HCT116 (cell line): Measurements from ENCODE around the gene GLIPR1. TPM values are rescaled to one million over a fixed set of nuclear protein-coding genes. Genes with fewer than 3 reads are reported as not detected.

Experiments
- ATAC-seq: fragments of 200-7000 bp; cut with Tn5 transposase; 2 replicates; pipeline ENCODE4 v1.9.1; 2020; ENCODE audit warnings: mild to moderate bottlenecking, moderate library complexity
- BruUV-seq: library from RNA; stranded (reverse); fragments of 400-500 nt; replicated peaks from 2 replicates; lab custom pipeline; 2021; lab: Mats Ljungman, UMichigan
- CTCF ChIA-PET: fragments of 300-600 bp; sonication (Branson Sonifier 250); formaldehyde crosslinking; loops from one replicate; lab custom pipeline; 2021; ENCODE audit warnings: antibody characterized with exemption; lab: Charles Lee
- POLR2A ChIA-PET: fragments of 300-600, 350-600 bp; sonication (Branson Sonifier 250); formaldehyde crosslinking; loops from one replicate; lab custom pipeline; 2021; ENCODE audit warnings: antibody characterized with exemption; lab: Charles Lee
- RAD21 ChIA-PET, 2 experiments: fragments of 300-600 bp; sonication (Branson Sonifier 250); formaldehyde crosslinking; loops; one replicate each; lab custom pipeline; 2023; ENCODE audit warnings: low total read pairs in 2 of 2; ENCODE audit not compliant: uncharacterized antibody in 2 of 2, unreplicated experiment in 2 of 2, low non-redundant PET in 1 of 2; lab: Charles Lee
- DNase-seq: peaks from one replicate; pipeline ENCODE4 v3.0.0-alpha.2; 2010; ENCODE audit warnings: low read depth, low spot score
- H2AFZ ChIP-seq: fragments of 200-600 bp; shearing (Covaris generic), sonication (generic); 2 replicates; pipeline ENCODE4 v1.6.1; 2017; ENCODE audit warnings: low read depth, mixed run types, mixed read lengths, antibody characterized with exemption, low read length; ENCODE audit not compliant: poor library complexity, severe bottlenecking
- H3K27ac ChIP-seq: 2 replicates; pipeline ENCODE4 v1.5.1; 2012; ENCODE audit warnings: low read depth, low read length
- H3K27me3 ChIP-seq: fragments of 200-600 bp; sonication (generic); 2 replicates; pipeline ENCODE4 v1.6.1; 2016; ENCODE audit warnings: mixed run types, low read length, mixed read lengths; ENCODE audit not compliant: insufficient read depth
- H3K36me3 ChIP-seq, 2 experiments: fragments of 200-500 bp in 1 of 2; fragments of 200-600 bp in 1 of 2; sonication (Bioruptor generic) in 1 of 2; sonication (generic) in 1 of 2; 2 replicates each; pipeline versions ENCODE4 v1.5.1 to v1.6.1; 2014 to 2016; ENCODE audit warnings: low read length in 2 of 2, inconsistent platforms in 1 of 2, mixed read lengths in 1 of 2, mixed run types in 1 of 2; ENCODE audit not compliant: insufficient read depth in 2 of 2, control insufficient read depth in 1 of 2
- H3K4me1 ChIP-seq, 2 experiments: fragments of 200-600 bp in 1 of 2; sonication (generic) in 1 of 2; 2 replicates each; pipeline versions ENCODE4 v1.5.1 to v1.6.1; 2012 to 2017; ENCODE audit warnings: low read length in 2 of 2, inconsistent platforms in 1 of 2, mild to moderate bottlenecking in 1 of 2, mixed read lengths in 1 of 2, mixed run types in 1 of 2, moderate library complexity in 1 of 2; ENCODE audit not compliant: insufficient read depth in 2 of 2, control insufficient read depth in 1 of 2
- H3K4me2 ChIP-seq: fragments of 200-600 bp; sonication (generic); 2 replicates; pipeline ENCODE4 v1.6.1; 2017; ENCODE audit warnings: mixed run types, low read length, mixed read lengths
- H3K4me3 ChIP-seq, 2 experiments: fragments of 200-600 bp in 1 of 2; sonication (generic) in 1 of 2; replicated peaks in 1 of 2; 2 replicates each; pipeline ENCODE4 v1.5.1; 2011 to 2016; ENCODE audit warnings: low read length in 2 of 2, control low read depth in 1 of 2, low read depth in 1 of 2, mild to moderate bottlenecking in 1 of 2, mixed read lengths in 1 of 2, mixed run types in 1 of 2
- H3K79me2 ChIP-seq: fragments of 200-600 bp; sonication (generic); 2 replicates; pipeline ENCODE4 v1.6.1; 2017; ENCODE audit warnings: mild to moderate bottlenecking, mixed run types, low read length, moderate library complexity, mixed read lengths; ENCODE audit not compliant: insufficient read depth
- H3K9ac ChIP-seq: fragments of 200-600 bp; sonication (generic); 2 replicates; pipeline ENCODE4 v1.6.1; 2016; ENCODE audit warnings: low read length, mixed read lengths
- H3K9me2 ChIP-seq: fragments of 200-600 bp; sonication (generic), shearing (Covaris generic); 2 replicates; pipeline ENCODE4 v1.6.1; 2017; ENCODE audit warnings: mixed run types, mild to moderate bottlenecking, moderate library complexity; ENCODE audit not compliant: insufficient read depth
- H3K9me3 ChIP-seq, 2 experiments: fragments of 200-500 bp in 1 of 2; fragments of 200-600 bp in 1 of 2; sonication (Bioruptor generic) in 1 of 2; sonication (generic) in 1 of 2; 2 replicates each; pipeline ENCODE4 v1.6.1; 2014 to 2017; ENCODE audit warnings: low read length in 2 of 2, mixed read lengths in 2 of 2, inconsistent platforms in 1 of 2, low read depth in 1 of 2, mild to moderate bottlenecking in 1 of 2, mixed run types in 1 of 2, moderate library complexity in 1 of 2; ENCODE audit not compliant: control insufficient read depth in 1 of 2, insufficient read depth in 1 of 2
- H4K20me1 ChIP-seq: fragments of 200-600 bp; sonication (generic), shearing (Covaris generic); 2 replicates; pipeline ENCODE4 v1.6.1; 2017; ENCODE audit warnings: mixed run types, mild to moderate bottlenecking, moderate library complexity; ENCODE audit not compliant: insufficient read depth
- ATF3 ChIP-seq: IDR thresholded peaks from 2 replicates; pipeline ENCODE4 v1.6.1; 2012
- CEBPB ChIP-seq: IDR thresholded peaks from 2 replicates; pipeline ENCODE4 v1.6.1; 2012; ENCODE audit warnings: low read depth
- CTCF ChIP-seq, 3 experiments: fragments of 200-600 bp in 1 of 3; sonication (generic) in 1 of 3; IDR thresholded peaks in 2 of 3; conservative IDR thresholded peaks in 1 of 3; 2 replicates each; pipeline ENCODE4 v1.5.1; 2012 to 2017; ENCODE audit warnings: low read depth in 2 of 3, low read length in 2 of 3, antibody characterized with exemption in 1 of 3, borderline replicate concordance in 1 of 3, control low read depth in 1 of 3, mild to moderate bottlenecking in 1 of 3, mixed read lengths in 1 of 3, mixed run types in 1 of 3, moderate library complexity in 1 of 3; ENCODE audit not compliant: insufficient read depth in 1 of 3
- EGR1 ChIP-seq: IDR thresholded peaks from 2 replicates; pipeline ENCODE4 v1.6.1; 2012; ENCODE audit warnings: low read depth
- ELF1 ChIP-seq: IDR thresholded peaks from 2 replicates; pipeline ENCODE4 v1.6.1; 2012; ENCODE audit warnings: low read depth, borderline replicate concordance
- EZH2 ChIP-seq: fragments of 200-600 bp; sonication (generic); IDR thresholded peaks from 2 replicates; pipeline ENCODE4 v1.6.1; 2017; ENCODE audit warnings: antibody characterized with exemption, mixed run types
- EZH2phosphoT487 ChIP-seq: fragments of 200-600 bp; IDR thresholded peaks from 2 replicates; pipeline ENCODE4 v1.6.1; 2018; ENCODE audit warnings: antibody characterized with exemption, borderline replicate concordance
- JUND ChIP-seq: IDR thresholded peaks from 2 replicates; pipeline ENCODE4 v1.6.1; 2012
- MAX ChIP-seq: IDR thresholded peaks from 2 replicates; pipeline ENCODE4 v1.6.1; 2012
- POLR2A ChIP-seq: IDR thresholded peaks from 2 replicates; pipeline ENCODE4 v1.7.0; 2011; ENCODE audit warnings: borderline replicate concordance; ENCODE audit not compliant: insufficient read depth, insufficient read length; ENCODE audit errors: extremely low read depth
- RAD21 ChIP-seq: IDR thresholded peaks from 2 replicates; pipeline ENCODE4 v1.6.1; 2012; ENCODE audit warnings: low read depth, mild to moderate bottlenecking
- SIN3A ChIP-seq: IDR thresholded peaks from 2 replicates; pipeline ENCODE4 v1.6.1; 2012; ENCODE audit warnings: low read depth
- SP1 ChIP-seq: IDR thresholded peaks from 2 replicates; pipeline ENCODE4 v1.6.1; 2012; ENCODE audit warnings: low read depth
- SRF ChIP-seq: IDR thresholded peaks from 2 replicates; pipeline ENCODE4 v1.6.1; 2012; ENCODE audit warnings: low read depth
- TCF7L2 ChIP-seq: IDR thresholded peaks from 2 replicates; pipeline ENCODE4 v1.7.0; 2011; ENCODE audit warnings: borderline replicate concordance, inconsistent platforms; ENCODE audit not compliant: insufficient read depth, insufficient read length; ENCODE audit errors: extremely low read depth
- ZBTB33 ChIP-seq: IDR thresholded peaks from 2 replicates; pipeline ENCODE4 v1.6.1; 2011; ENCODE audit warnings: mild to moderate bottlenecking, low read length, moderate library complexity; ENCODE audit not compliant: insufficient replicate concordance; ENCODE audit errors: extremely low read depth
- ZFX ChIP-seq: fragments of 450-650 bp; IDR thresholded peaks from 2 replicates; pipeline ENCODE4 v1.6.1; 2017
- intact Hi-C: fragments of 100-400 bp; cut with micrococcal nuclease; formaldehyde crosslinking; loops from 2 replicates; pipeline ENCODE4 v1.10.0; 2022
- total RNA-seq: library from RNA; stranded (reverse); gene quantifications from one replicate; pipeline ENCODE4 v1.2.1, GENCODE V29; 2021; ENCODE audit not compliant: unreplicated experiment

The GLIPR1 gene
- total RNA-seq, 1 experiment from 2014 or later: 0.39 TPM

- peak; percentile 62 to 77 (median 68); a peak in 5 of 6 replicates for TF ChIP-seq CTCF (IDR thresholded peaks at IDR 0.05 in 2 of 3, conservative IDR thresholded peaks at IDR 0.05 in 1 of 3; ENCODE audit: borderline replicate concordance in 1 of 3, insufficient read depth in 1 of 3, low read depth in 2 of 3, low read length in 2 of 3)
- no peak for TF ChIP-seq JUND
- TF ChIP-seq POLR2A: no peak
- TF ChIP-seq CEBPB: no peak
- TF ChIP-seq ATF3: no peak
These were observed 46.3 kb downstream of the GLIPR1 start (continued) for GRCh38 chr12:75526655-75527511.

- Histone ChIP-seq H3K4me3 (no peak overlapping the region), H3K9ac (peak overlapping the region; percentile 4; the same call in 1 of the 2 replicates), H3K36me3 (no peaks in the 10 kb centered on the region), H3K79me2 (no peaks in the 10 kb centered on the region), H3K9me3 (no peaks in the 10 kb centered on the region), H2AFZ (peak overlapping the region; percentile 48), H4K20me1 (no peaks in the 10 kb centered on the region), H3K27ac (peak overlapping the region; percentile 72), H3K9me2 (no peaks in the 10 kb centered on the region), H3K4me1 (peaks cover 17 to 35% of the 10 kb centered on the region in 2 experiments), H3K27me3 (no peaks in the 10 kb centered on the region), H3K4me2 (peak overlapping the region; percentile 26)
- ChIA-PET RAD21 (interaction anchor here (0.6 to 1.9 kb wide), 5 partner anchors 32 to 196 kb away, joined by 3 to 4 read pairs (median 3); no protein-coding TSS in a partner anchor), POLR2A (interaction anchor here (0.8 to 2.2 kb wide), 6 partner anchors 9 to 819 kb away, joined by 3 to 7 read pairs (median 4); partner anchors contain the start of gene KRR1), CTCF (interaction anchor here (0.6 to 1.3 kb wide), 6 partner anchors 17 to 1058 kb away, joined by 3 to 5 read pairs (median 3); partner anchors contain the start of gene KRR1)
- no TSS peak for BruUV-seq
- ATAC-seq (peak; percentile 58), DNase-seq (no peak)
- intact Hi-C loops: loop anchor here (5.0 kb wide), 4 partner anchors 94 to 1264 kb away; partner anchors contain the start of gene BBS10
- TF ChIP-seq CTCF (IDR thresholded peaks at IDR 0.05 in 2 of 3, conservative IDR thresholded peaks at IDR 0.05 in 1 of 3; ENCODE audit: borderline replicate concordance in 1 of 3, insufficient read depth in 1 of 3, low read depth in 2 of 3, low read length in 2 of 3) (no peak), SIN3A (no peak), ELF1 (no peak), EZH2phosphoT487 (no peak), JUND (no peak), RAD21 (peak; percentile 4; the same call in 1 of the 2 replicates), EGR1 (no peak), ZBTB33 (no peak), SRF (no peak), TCF7L2 (peak; percentile 31), SP1 (no peak), CEBPB (peak; percentile 66), ZFX (no peak), MAX (0 out of 2 replicates have a peak, but pooled peaks have one; percentile 7), EZH2 (no peak)
These were observed 47.7 kb downstream of the GLIPR1 start for GRCh38 chr12:75528272-75528671.
